ENCODE data around the gene CFAP90.

CFAP90 gene

DNA sequence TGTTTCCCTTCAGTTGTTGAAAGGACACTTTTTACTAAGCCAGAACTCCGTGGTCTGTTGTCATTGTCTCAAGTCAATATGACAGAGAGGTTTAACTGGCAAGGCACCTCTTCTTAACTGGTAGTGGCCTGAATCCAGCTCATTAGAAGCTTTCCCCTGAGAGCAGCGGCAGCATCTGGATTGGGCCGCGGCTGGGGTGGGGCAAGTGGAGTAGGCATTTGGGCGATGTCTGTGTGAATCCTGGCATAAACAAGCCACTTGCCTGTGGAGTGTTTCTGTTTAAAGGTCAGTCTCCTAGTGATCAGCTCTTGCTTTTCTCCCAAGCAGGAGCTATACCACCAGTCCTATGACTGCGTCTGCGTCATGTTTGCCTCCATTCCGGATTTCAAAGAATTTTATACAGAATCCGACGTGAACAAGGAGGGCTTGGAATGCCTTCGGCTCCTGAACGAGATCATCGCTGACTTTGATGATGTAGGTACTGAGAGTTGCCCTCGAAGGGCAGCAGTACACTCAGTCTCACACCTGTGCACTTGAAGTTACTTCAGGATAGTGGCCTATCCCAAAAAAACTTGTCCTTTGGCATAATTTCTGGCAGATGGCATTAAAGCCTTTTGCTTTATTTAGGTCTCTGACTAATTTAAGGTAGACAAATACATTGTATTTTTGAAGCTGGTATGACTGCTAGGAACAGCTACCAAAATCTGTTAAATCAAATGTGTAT is 48.9 kb downstream of the CFAP90 start:
- no peaks in the 10 kb centered on the region for H3K27me3 ChIP-seq (replicated peaks)
- H3K27ac ChIP-seq: no peak overlapping the region
- H3K36me3 ChIP-seq (replicated peaks): no peaks in the 10 kb centered on the region
- H3K4me3 ChIP-seq (ENCODE audit: low read depth, low read length): no peak overlapping the region
- TF ChIP-seq, protein P1, sequence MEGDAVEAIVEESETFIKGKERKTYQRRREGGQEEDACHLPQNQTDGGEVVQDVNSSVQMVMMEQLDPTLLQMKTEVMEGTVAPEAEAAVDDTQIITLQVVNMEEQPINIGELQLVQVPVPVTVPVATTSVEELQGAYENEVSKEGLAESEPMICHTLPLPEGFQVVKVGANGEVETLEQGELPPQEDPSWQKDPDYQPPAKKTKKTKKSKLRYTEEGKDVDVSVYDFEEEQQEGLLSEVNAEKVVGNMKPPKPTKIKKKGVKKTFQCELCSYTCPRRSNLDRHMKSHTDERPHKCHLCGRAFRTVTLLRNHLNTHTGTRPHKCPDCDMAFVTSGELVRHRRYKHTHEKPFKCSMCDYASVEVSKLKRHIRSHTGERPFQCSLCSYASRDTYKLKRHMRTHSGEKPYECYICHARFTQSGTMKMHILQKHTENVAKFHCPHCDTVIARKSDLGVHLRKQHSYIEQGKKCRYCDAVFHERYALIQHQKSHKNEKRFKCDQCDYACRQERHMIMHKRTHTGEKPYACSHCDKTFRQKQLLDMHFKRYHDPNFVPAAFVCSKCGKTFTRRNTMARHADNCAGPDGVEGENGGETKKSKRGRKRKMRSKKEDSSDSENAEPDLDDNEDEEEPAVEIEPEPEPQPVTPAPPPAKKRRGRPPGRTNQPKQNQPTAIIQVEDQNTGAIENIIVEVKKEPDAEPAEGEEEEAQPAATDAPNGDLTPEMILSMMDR (IDR thresholded peaks at IDR 0.05; ENCODE audit: low read depth, low read length, missing control alignments): no peak
- in situ Hi-C loops (cut with HindIII; ENCODE audit: low pct_ligation_motif_present, low sequenced_read_pairs): no loop called here
- DNase-seq: no peak

DNA sequence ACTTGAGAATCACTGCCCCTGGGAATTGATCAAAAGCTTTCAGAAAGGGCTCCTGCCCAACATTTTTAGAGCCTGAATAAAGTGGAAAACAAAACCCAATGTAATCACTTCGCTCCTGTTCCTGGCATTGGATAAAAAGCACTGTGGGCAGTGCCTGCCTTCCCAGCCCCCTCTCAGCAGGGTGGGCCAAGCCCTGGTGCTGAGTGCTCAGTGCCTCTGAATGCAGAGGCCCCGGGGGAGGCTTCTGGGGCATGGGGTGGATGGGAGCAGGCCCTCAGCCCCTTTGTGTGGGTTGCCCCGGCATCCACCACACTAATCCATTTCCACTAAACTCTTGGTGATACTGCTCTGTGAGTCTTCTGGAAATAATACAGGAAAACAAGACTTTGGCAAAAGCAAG is 55.6 kb downstream of the CFAP90 start:
- H3K4me3 ChIP-seq (ENCODE audit: low read depth, low read length): no peak overlapping the region
- no peaks in the 10 kb centered on the region for H3K36me3 ChIP-seq (replicated peaks)
- H3K27ac ChIP-seq: no peak overlapping the region
- DNase-seq: no peak
- no peaks in the 10 kb centered on the region for H3K27me3 ChIP-seq (replicated peaks)
- in situ Hi-C loops (cut with HindIII; ENCODE audit: low pct_ligation_motif_present, low sequenced_read_pairs): no loop called here
- TF ChIP-seq, protein P1 (IDR thresholded peaks at IDR 0.05; ENCODE audit: low read depth, low read length, missing control alignments): no peak

DNA sequence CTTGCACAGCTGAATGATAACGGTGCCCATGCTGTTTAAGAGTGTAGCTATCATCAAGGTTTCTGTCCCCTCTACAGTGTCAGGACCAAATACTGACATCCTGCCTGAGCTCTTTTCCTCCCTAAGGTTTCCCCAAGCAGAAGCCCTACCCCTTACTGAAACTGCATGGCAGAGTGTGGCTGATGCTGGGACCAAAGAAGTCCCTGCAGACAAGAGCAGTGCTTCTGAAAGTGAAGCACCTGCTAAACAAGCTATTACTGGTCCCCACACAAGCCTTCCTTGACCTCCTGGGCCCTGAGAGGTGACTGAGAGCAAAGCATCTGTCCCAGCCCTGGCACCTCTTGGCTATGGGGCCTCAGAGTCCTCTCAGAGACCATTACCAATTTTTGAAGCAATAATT is 56.1 kb downstream of the CFAP90 start:
- in situ Hi-C loops (cut with HindIII; ENCODE audit: low pct_ligation_motif_present, low sequenced_read_pairs): no loop called here
- H3K36me3 ChIP-seq (replicated peaks): no peaks in the 10 kb centered on the region
- no peak for DNase-seq
- H3K27me3 ChIP-seq (replicated peaks): no peaks in the 10 kb centered on the region
- H3K27ac ChIP-seq: no peak overlapping the region
- TF ChIP-seq, protein P1 (IDR thresholded peaks at IDR 0.05; ENCODE audit: low read depth, low read length, missing control alignments): no peak
- no peak overlapping the region for H3K4me3 ChIP-seq (ENCODE audit: low read depth, low read length)

DNA sequence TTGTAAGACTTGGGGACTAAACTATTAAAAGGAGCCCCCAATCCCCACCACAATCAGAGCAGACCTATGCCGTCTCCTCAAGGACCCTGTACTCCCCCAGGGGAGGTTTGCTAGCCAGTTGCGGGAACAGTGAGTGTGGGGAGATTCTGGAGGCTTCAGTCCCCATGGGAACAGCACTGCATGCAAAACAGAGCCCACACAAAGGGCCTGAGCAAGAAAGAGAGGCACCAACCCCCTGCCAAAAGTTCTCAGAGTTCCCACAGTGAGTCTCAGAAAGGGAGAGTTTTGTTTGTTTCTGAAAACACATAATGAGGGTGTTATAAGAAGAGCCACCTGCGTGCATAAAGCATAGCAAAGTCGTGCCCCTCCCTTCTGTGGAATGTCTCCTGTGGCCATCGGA is 56.6 kb downstream of the CFAP90 start:
- Histone ChIP-seq H3K36me3 (replicated peaks) (no peaks in the 10 kb centered on the region), H3K27me3 (replicated peaks) (no peaks in the 10 kb centered on the region), H3K27ac (no peak overlapping the region), H3K4me3 (ENCODE audit: low read depth, low read length) (no peak overlapping the region)
- in situ Hi-C loops (cut with HindIII; ENCODE audit: low pct_ligation_motif_present, low sequenced_read_pairs): no loop called here
- DNase-seq: no peak
- TF ChIP-seq, protein P1 (IDR thresholded peaks at IDR 0.05; ENCODE audit: low read depth, low read length, missing control alignments): no peak

DNA sequence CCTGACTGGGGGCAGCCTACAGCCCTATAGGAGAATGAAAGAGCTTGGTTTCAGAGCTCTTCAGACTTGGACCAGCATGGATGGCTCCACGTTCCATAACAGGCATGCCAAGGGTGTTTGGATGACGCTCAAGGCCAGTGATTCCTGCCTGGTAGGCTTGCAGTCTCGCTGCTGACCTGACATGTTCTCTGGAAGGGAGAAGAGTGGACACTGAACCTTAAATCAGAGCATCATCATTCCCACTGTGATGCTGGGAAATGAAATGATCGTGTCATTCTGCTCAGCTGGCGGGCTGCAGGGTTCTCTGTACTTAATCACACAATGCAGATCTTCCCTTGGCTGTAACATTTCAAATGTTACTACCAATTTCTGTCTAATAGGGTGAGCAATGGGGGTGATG is 57.0 kb downstream of the CFAP90 start:
- DNase-seq: no peak
- TF ChIP-seq, protein P1 (IDR thresholded peaks at IDR 0.05; ENCODE audit: low read depth, low read length, missing control alignments): no peak
- Histone ChIP-seq H3K36me3 (replicated peaks) (no peaks in the 10 kb centered on the region), H3K4me3 (ENCODE audit: low read depth, low read length) (no peak overlapping the region), H3K27ac (no peak overlapping the region), H3K27me3 (replicated peaks) (no peaks in the 10 kb centered on the region)
- in situ Hi-C loops (cut with HindIII; ENCODE audit: low pct_ligation_motif_present, low sequenced_read_pairs): no loop called here

DNA sequence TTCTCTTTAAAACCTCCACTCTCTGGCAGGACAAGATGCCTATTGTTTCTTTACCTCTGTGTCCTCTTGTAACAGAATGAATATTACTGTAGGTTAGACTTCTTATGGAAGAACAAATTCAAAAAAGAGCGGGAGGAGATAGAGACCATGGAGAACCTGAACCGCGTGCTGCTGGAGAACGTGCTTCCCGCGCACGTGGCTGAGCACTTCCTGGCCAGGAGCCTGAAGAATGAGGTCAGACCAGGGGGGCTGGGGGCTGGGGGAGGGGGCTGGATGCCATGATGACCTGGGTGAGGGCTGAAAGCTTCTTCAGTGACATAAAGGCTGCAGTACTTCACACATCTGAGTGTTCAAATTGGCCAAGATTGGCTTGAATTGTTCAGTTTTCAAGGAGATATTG is 61.4 kb downstream of the CFAP90 start:
- Histone ChIP-seq H3K27ac (no peak overlapping the region), H3K27me3 (replicated peaks) (no peaks in the 10 kb centered on the region), H3K4me3 (ENCODE audit: low read depth, low read length) (no peak overlapping the region), H3K36me3 (replicated peaks) (no peaks in the 10 kb centered on the region)
- in situ Hi-C loops (cut with HindIII; ENCODE audit: low pct_ligation_motif_present, low sequenced_read_pairs): no loop called here
- no peak for DNase-seq
- TF ChIP-seq, protein P1 (IDR thresholded peaks at IDR 0.05; ENCODE audit: low read depth, low read length, missing control alignments): no peak

Measured in brain microvascular endothelial cell (primary cell).